Mucosa of descending colon (tissue), 3 donors: ENCODE data around the gene ELAVL1. TPM values are rescaled to one million over a fixed set of nuclear protein-coding genes. Genes with fewer than 3 reads are reported as not detected.
A peak's percentile ranks its signal among the peaks of the same experiment; 100 is the strongest.

Experiments used
- ATAC-seq: fragments of 200-7000 bp; cut with Tn5 transposase; one replicate; pipeline ENCODE4 v1.9.1; 2020; ENCODE audit warnings: mild to moderate bottlenecking, moderate library complexity
- DNase-seq, 3 donors: peaks; one replicate each; pipeline ENCODE4 v3.0.0-alpha.2; 2020
- H3K36me3 ChIP-seq: fragments of 200-600 bp; one replicate; pipeline ENCODE4 v1.8.0; 2021; ENCODE audit warnings: low read depth, mild to moderate bottlenecking
- H3K4me1 ChIP-seq: fragments of 200-600 bp; one replicate; pipeline ENCODE4 v1.8.0; 2021; ENCODE audit warnings: low read depth, mild to moderate bottlenecking
- H3K4me3 ChIP-seq: fragments of 200-600 bp; one replicate; pipeline ENCODE4 v1.8.0; 2021; ENCODE audit warnings: mild to moderate bottlenecking
- H3K9me3 ChIP-seq: fragments of 200-600 bp; one replicate; pipeline ENCODE4 v1.8.0; 2021; ENCODE audit warnings: mild to moderate bottlenecking
- intact Hi-C, 2 donors: fragments of 100-400 bp; cut with DNase I in 1 of 2; cut with micrococcal nuclease in 1 of 2; formaldehyde crosslinking; loops; one replicate each; pipeline versions ENCODE4 v1.11.0 to v1.11.1; 2022; cut with DNase I, micrococcal nuclease
- total RNA-seq, 3 donors: library from RNA; stranded (reverse); fragmentation: NEBNext Ultra II Directional in 2 of 3; extraction: Animal tissue kit (Norgen Biotek cat#: 25700) in 2 of 3; gene quantifications; one replicate each; pipeline versions ENCODE4 v1.2.1 to v1.2.4, GENCODE V29; 2021 to 2023
- TF ChIP-seq, protein P1 (sequence below): fragments of 200-600 bp; IDR thresholded peaks from one replicate; pipeline ENCODE4 v1.8.0; 2022; ENCODE audit warnings: antibody characterized with exemption, mild to moderate bottlenecking
- donor health status: DM: no; HTN: no; CAD: no; lungs with moderate emphysema.
- donor health status: DM: no; HTN: no; CAD: no.
- donor health status: DM: no; HTN: yes; CAD: no.

Gene ELAVL1
- total RNA-seq, 3 donors from 2014 or later, result 43.9 to 63.9 (median 58.7) TPM

- Histone ChIP-seq H3K36me3 (peaks cover 3% of the 10 kb centered on the region), H3K4me1 (no peaks in the 10 kb centered on the region), H3K4me3 (no peak overlapping the region), H3K9me3 (no peaks in the 10 kb centered on the region)
- ATAC-seq, result no peak
- TF ChIP-seq, protein P1, sequence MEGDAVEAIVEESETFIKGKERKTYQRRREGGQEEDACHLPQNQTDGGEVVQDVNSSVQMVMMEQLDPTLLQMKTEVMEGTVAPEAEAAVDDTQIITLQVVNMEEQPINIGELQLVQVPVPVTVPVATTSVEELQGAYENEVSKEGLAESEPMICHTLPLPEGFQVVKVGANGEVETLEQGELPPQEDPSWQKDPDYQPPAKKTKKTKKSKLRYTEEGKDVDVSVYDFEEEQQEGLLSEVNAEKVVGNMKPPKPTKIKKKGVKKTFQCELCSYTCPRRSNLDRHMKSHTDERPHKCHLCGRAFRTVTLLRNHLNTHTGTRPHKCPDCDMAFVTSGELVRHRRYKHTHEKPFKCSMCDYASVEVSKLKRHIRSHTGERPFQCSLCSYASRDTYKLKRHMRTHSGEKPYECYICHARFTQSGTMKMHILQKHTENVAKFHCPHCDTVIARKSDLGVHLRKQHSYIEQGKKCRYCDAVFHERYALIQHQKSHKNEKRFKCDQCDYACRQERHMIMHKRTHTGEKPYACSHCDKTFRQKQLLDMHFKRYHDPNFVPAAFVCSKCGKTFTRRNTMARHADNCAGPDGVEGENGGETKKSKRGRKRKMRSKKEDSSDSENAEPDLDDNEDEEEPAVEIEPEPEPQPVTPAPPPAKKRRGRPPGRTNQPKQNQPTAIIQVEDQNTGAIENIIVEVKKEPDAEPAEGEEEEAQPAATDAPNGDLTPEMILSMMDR, result no peak
- intact Hi-C loops, result loop anchor here (10.0 kb wide), 1 partner anchor 307 kb away; no protein-coding TSS in a partner anchor
- no peak for DNase-seq
Measured at GRCh38 chr19:7947939-7948338, 57.5 kb downstream of the ELAVL1 start.

DNA sequence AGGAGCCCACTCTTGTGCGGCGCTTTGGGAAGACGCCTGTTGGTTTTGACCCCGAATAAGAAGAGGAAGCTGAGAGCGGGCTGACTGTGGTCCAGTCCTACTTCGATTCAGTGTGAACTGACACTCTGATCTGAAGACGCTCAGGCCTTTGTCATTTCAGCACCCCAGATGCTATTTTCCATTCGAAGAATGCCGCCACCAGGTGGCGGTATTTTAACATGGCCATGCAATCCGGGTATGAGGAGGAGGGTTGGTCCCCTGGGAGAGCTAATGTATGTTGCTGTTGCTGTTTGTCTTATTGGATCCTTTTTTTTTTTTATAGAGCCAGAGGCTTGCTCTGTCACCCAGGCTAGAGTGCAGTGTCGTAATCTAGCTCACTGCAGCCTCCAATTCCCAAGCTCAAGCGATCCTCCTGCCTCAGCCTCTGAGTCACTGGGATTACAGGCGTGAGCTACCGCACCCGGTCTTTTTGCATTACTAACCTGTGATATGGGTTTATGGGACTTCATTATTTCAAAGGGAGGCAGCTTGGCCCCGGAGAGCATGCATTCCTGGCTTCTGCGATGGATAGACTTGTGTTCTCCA, 61.2 kb downstream of the ELAVL1 start:
- Histone ChIP-seq H3K4me3 (peak overlapping the region; percentile 91), H3K36me3 (peaks cover 3% of the 10 kb centered on the region), H3K9me3 (no peaks in the 10 kb centered on the region), H3K4me1 (peaks cover 10% of the 10 kb centered on the region)
- DNase-seq, result peak; percentile 75 to 99 (median 89)
- intact Hi-C loops, result loop anchor here (10.0 kb wide), 1 partner anchor 311 kb away; no protein-coding TSS in a partner anchor
- TF ChIP-seq, protein P1, result peak; percentile 32
- ATAC-seq, result peak; percentile 71

DNA sequence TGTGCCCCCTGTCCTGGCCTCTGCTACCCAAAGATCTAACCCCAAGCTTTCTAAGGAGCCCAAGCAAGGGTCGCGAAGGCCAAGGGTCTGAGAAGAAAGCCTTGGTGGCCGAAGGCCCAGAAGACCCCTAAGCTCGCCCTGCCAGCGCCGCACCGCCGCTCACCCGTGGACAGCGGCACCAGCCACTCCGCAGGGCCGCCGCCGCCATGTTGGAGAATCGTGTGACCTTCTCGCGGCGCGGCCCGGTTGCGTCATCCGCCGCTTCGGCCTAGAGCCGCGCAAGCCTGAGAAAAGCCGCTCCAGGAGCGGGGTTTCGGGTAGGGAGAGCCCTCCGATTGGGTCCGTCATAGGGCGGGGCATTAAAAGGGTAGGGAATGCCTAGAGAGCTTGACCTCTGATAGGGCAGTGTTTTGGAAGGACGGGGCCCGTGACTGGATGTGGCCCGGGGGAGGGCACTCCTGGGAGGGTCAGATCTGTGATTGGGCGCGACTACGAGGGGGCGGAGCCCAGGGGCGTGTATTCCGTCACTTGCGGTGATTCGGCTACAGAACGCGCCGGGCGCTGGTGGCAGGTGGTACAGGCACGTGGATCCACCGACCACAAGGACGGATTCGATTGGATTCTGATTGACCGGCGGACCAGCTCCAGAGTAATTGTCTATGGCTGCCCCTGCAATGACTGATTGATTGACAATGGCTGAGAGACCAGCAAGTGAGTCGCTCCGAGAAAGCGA, 61.8 kb downstream of the ELAVL1 start, which contains the start of gene TIMM44:
Gene TIMM44, minus strand, starts transcription at position 223 of the 733 bp plus-strand sequence. Its CDS starts 15 bp downstream, at position 208.
- peak; percentile 98 to 99 (median 99) for DNase-seq
- Histone ChIP-seq H3K36me3 (peaks cover 3% of the 10 kb centered on the region), H3K4me1 (peaks cover 10% of the 10 kb centered on the region), H3K9me3 (no peaks in the 10 kb centered on the region), H3K4me3 (peak within 1 kb of the TSS; percentile 91)
- peak; percentile 97 for ATAC-seq
- intact Hi-C loops, result loop anchor here (10.0 kb wide), 1 partner anchor 311 kb away; no protein-coding TSS in a partner anchor
- TF ChIP-seq, protein P1, result no peak

GRCh38 chr19:7942981-7943443, 62.4 kb downstream of the ELAVL1 start:
- DNase-seq, result no peak

GRCh38 chr19:7941895-7942596, 63.4 kb downstream of the ELAVL1 start:
- H3K4me3 ChIP-seq, result no peak overlapping the region
- TF ChIP-seq, protein P1, result no peak
- ATAC-seq (no peak), DNase-seq (peak in 1 of 3 donors; percentile 46)
- H3K9me3 ChIP-seq, result no peaks in the 10 kb centered on the region
- intact Hi-C loops, result loop anchor here (10.0 kb wide), 1 partner anchor 313 kb away; no protein-coding TSS in a partner anchor
- peaks cover 10% of the 10 kb centered on the region for H3K4me1 ChIP-seq
- peaks cover 3% of the 10 kb centered on the region for H3K36me3 ChIP-seq

More at GRCh38 chr19:7942981-7943443, 62.4 kb downstream of the ELAVL1 start:
- Histone ChIP-seq H3K9me3 (no peaks in the 10 kb centered on the region), H3K4me3 (peak overlapping the region; percentile 91), H3K36me3 (peaks cover 3% of the 10 kb centered on the region), H3K4me1 (peaks cover 10% of the 10 kb centered on the region)
- ATAC-seq, result no peak
- TF ChIP-seq, protein P1, result no peak
- intact Hi-C loops, result loop anchor here (10.0 kb wide), 1 partner anchor 312 kb away; no protein-coding TSS in a partner anchor
